Astrocyte of the cerebellum (primary cell): ENCODE measurements around the gene SLAMF8.

ENCODE experiments used
- DNase-seq: peaks from one replicate; pipeline ENCODE4 v3.0.0-alpha.2; 2011; ENCODE audit warnings: low read depth
- H3K4me3 ChIP-seq: 2 replicates; pipeline ENCODE4 v1.5.1; 2011; ENCODE audit warnings: mild to moderate bottlenecking, low read depth, low read length, moderate library complexity
- CTCF ChIP-seq: IDR thresholded peaks from 2 replicates; pipeline ENCODE4 v1.5.1; 2012; ENCODE audit warnings: low read length, low read depth, moderate library complexity, mild to moderate bottlenecking; ENCODE audit errors: missing control alignments
- in situ Hi-C: cut with HindIII; loops from 2 replicates; pipeline ENCODE4 v1.10.0; 2017; ENCODE audit warnings: low sequenced_read_pairs

The SLAMF8 gene

GRCh38 chr1:159841749-159842148 is 15.1 kb downstream of the SLAMF8 start:
- TF ChIP-seq CTCF = no peak
- no peak for DNase-seq
- in situ Hi-C loops = no loop called here
- no peak overlapping the region for H3K4me3 ChIP-seq

GRCh38 chr1:159843459-159843858 is 16.8 kb downstream of the SLAMF8 start:
- DNase-seq = no peak
- in situ Hi-C loops = no loop called here
- H3K4me3 ChIP-seq = no peak overlapping the region
- TF ChIP-seq CTCF = no peak

- H3K4me3 ChIP-seq = no peak overlapping the region
- no peak for DNase-seq
- no peak for TF ChIP-seq CTCF
- in situ Hi-C loops = no loop called here
Observed at GRCh38 chr1:159845751-159846629, 19.3 kb downstream of the SLAMF8 start.

- no peak for TF ChIP-seq CTCF
- in situ Hi-C loops = no loop called here
- no peak for DNase-seq
- H3K4me3 ChIP-seq = no peak overlapping the region
Observed at GRCh38 chr1:159847231-159847630, 20.6 kb downstream of the SLAMF8 start.

GRCh38 chr1:159848326-159848725 is 21.7 kb downstream of the SLAMF8 start:
- DNase-seq = no peak
- no peak overlapping the region for H3K4me3 ChIP-seq
- in situ Hi-C loops = no loop called here
- no peak for TF ChIP-seq CTCF

GRCh38 chr1:159849626-159850366 is 23.1 kb downstream of the SLAMF8 start:
- in situ Hi-C loops = no loop called here
- no peak for TF ChIP-seq CTCF
- DNase-seq = no peak
- H3K4me3 ChIP-seq = no peak overlapping the region
